Measurements from ENCODE around the gene WDR91.

DNA sequence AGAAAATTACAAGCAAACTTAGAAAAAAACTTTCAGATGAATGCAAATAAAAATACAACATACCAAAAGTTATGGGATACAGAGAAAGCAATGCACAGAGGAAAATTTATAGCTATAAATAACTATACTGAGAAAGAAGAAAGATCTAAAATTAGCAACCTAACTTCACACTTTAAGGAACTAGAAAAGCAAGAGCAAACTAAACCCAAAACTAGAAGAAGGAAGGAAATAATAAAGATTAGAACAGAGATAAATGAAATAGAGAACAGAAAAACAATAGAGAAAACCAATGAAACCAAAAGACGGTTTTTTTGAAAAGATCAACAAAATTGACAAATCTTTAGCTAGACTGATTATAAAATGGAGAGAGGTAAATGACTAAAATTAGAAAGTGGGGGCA lies 12.7 kb upstream of the WDR91 start:
- no peak for TF ChIP-seq POLR2A (IDR thresholded peaks at IDR 0.05)
- TF ChIP-seq, protein P1, sequence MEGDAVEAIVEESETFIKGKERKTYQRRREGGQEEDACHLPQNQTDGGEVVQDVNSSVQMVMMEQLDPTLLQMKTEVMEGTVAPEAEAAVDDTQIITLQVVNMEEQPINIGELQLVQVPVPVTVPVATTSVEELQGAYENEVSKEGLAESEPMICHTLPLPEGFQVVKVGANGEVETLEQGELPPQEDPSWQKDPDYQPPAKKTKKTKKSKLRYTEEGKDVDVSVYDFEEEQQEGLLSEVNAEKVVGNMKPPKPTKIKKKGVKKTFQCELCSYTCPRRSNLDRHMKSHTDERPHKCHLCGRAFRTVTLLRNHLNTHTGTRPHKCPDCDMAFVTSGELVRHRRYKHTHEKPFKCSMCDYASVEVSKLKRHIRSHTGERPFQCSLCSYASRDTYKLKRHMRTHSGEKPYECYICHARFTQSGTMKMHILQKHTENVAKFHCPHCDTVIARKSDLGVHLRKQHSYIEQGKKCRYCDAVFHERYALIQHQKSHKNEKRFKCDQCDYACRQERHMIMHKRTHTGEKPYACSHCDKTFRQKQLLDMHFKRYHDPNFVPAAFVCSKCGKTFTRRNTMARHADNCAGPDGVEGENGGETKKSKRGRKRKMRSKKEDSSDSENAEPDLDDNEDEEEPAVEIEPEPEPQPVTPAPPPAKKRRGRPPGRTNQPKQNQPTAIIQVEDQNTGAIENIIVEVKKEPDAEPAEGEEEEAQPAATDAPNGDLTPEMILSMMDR (IDR thresholded peaks at IDR 0.05): no peak
- no peak for TF ChIP-seq POLR2AphosphoS5 (IDR thresholded peaks at IDR 0.05)
- no peak for TF ChIP-seq EP300 (IDR thresholded peaks at IDR 0.05)
